Gastrocnemius medialis (tissue), 4 donors: ENCODE measurements around the gene FBXL16. TPM values are rescaled to one million over a fixed set of nuclear protein-coding genes. Genes with fewer than 3 reads are reported as not detected.

Source experiments
- ATAC-seq, 2 donors: fragments of 150-250 bp; one replicate each; pipeline ENCODE4 v1.9.1; 2016
- DNase-seq, 2 donors: peaks; one replicate each; pipeline ENCODE4 v3.0.0-alpha.2; 2019
- H3K27ac ChIP-seq, 4 donors: fragments of 200-600 bp; sonication (generic); 1 replicate in 1 of 4; 2 replicates in 3 of 4; pipeline ENCODE4 v1.5.1; 2016 to 2018; ENCODE audit warnings: mild to moderate bottlenecking in 2 of 4, moderate library complexity in 1 of 4
- H3K27me3 ChIP-seq, 3 donors: fragments of 200-600 bp; sonication (generic) in 2 of 3; 1 replicate in 1 of 3; 2 replicates in 2 of 3; pipeline versions ENCODE4 v1.5.1 to v1.6.0; 2016 to 2019; ENCODE audit warnings: mild to moderate bottlenecking in 1 of 3, moderate library complexity in 1 of 3
- H3K36me3 ChIP-seq, 2 donors: fragments of 200-600 bp; sonication (generic) in 1 of 2; one replicate each; pipeline ENCODE4 v1.5.1; 2017 to 2018
- H3K4me1 ChIP-seq, 2 donors: fragments of 200-600 bp; sonication (generic) in 1 of 2; one replicate each; pipeline ENCODE4 v1.5.1; 2016 to 2017; ENCODE audit warnings: mild to moderate bottlenecking in 2 of 2
- H3K4me3 ChIP-seq, 4 donors: fragments of 200-600 bp; sonication (generic) in 3 of 4; 1 replicate in 1 of 4; 2 replicates in 3 of 4; pipeline ENCODE4 v1.5.1; 2016 to 2019; ENCODE audit warnings: mild to moderate bottlenecking in 2 of 4
- H3K9me3 ChIP-seq, 3 donors: fragments of 200-600 bp; sonication (generic) in 2 of 3; 1 replicate in 1 of 3; 2 replicates in 2 of 3; pipeline ENCODE4 v1.5.1; 2016 to 2019
- CTCF ChIP-seq, 5 experiments: fragments of 450-650 bp in 3 of 5; fragments of 200-600 bp in 2 of 5; sonication (generic) in 2 of 5; IDR thresholded peaks in 4 of 5; conservative IDR thresholded peaks in 1 of 5; 1 replicate in 4 of 5; 2 replicates in 1 of 5; pipeline ENCODE4 v1.5.1; 2016 to 2019; ENCODE audit warnings: antibody characterized with exemption in 5 of 5, mild to moderate bottlenecking in 3 of 5, moderate library complexity in 3 of 5
- POLR2A ChIP-seq, 2 donors: fragments of 450-650 bp; IDR thresholded peaks; one replicate each; pipeline ENCODE4 v1.6.1; 2017; ENCODE audit warnings: antibody characterized with exemption in 2 of 2, mild to moderate bottlenecking in 2 of 2, moderate library complexity in 2 of 2
- in situ Hi-C, 4 donors: fragments of 200-750 bp; cut with MboI; loops; one replicate each; pipeline versions ENCODE4 v1.15.0 to v1.8.0; 2017; ENCODE audit warnings: low sequenced_read_pairs in 4 of 4
- intact Hi-C: fragments of 100-400 bp; cut with DNase I; formaldehyde crosslinking; loops from one replicate; pipeline ENCODE4 v1.15.1; 2023; ENCODE audit warnings: low total_unique reads
- total RNA-seq, 4 donors: library from RNA; depleted of rRNA; stranded (reverse); fragments of >200 nt; gene quantifications; one replicate each; pipeline versions ENCODE4 v1.1.0 to v1.2.3, GENCODE V29; 2016

FBXL16 gene
- total RNA-seq, 4 donors from 2014 or later, result not detected

GRCh38 chr16:732936-733335 lies 27.3 kb upstream of the FBXL16 start:
- DNase-seq (no peak), ATAC-seq (no peak)
- Histone ChIP-seq H3K4me3 (no peak overlapping the region), H3K4me1 (peaks cover 0 to 3% of the 10 kb centered on the region in 2 donors), H3K27ac (no peak overlapping the region), H3K9me3 (no peaks in the 10 kb centered on the region), H3K27me3 (peaks cover 3 to 10% (median 7%) of the 10 kb centered on the region in 3 donors), H3K36me3 (peaks cover 0 to 67% of the 10 kb centered on the region in 2 donors)
- intact Hi-C loops (no loop called here), in situ Hi-C loops (no loop called here)
- TF ChIP-seq CTCF (IDR thresholded peaks at IDR 0.05 in 4 of 5, conservative IDR thresholded peaks at IDR 0.05 in 1 of 5) (no peak), POLR2A (IDR thresholded peaks at IDR 0.05) (no peak)

GRCh38 chr16:732332-732731 lies 26.7 kb upstream of the FBXL16 start:
- TF ChIP-seq CTCF (IDR thresholded peaks at IDR 0.05 in 4 of 5, conservative IDR thresholded peaks at IDR 0.05 in 1 of 5), result no peak
- TF ChIP-seq POLR2A (IDR thresholded peaks at IDR 0.05), result no peak
- intact Hi-C loops (no loop called here), in situ Hi-C loops (no loop called here)
- Histone ChIP-seq H3K36me3 (peaks cover 0 to 61% of the 10 kb centered on the region in 2 donors), H3K4me1 (peaks cover 4 to 8% of the 10 kb centered on the region in 2 donors), H3K27me3 (peaks cover 8 to 16% (median 13%) of the 10 kb centered on the region in 3 donors), H3K4me3 (no peak overlapping the region), H3K9me3 (no peaks in the 10 kb centered on the region), H3K27ac (no peak overlapping the region)
- ATAC-seq (no peak), DNase-seq (no peak)

- Histone ChIP-seq H3K27me3 (peaks cover 18 to 28% (median 25%) of the 10 kb centered on the region in 3 donors), H3K27ac (no peak overlapping the region), H3K36me3 (peaks cover 0 to 46% of the 10 kb centered on the region in 2 donors), H3K4me1 (peaks cover 6 to 11% of the 10 kb centered on the region in 2 donors), H3K4me3 (no peak overlapping the region), H3K9me3 (no peaks in the 10 kb centered on the region)
- TF ChIP-seq CTCF (IDR thresholded peaks at IDR 0.05 in 4 of 5, conservative IDR thresholded peaks at IDR 0.05 in 1 of 5) (no peak), POLR2A (IDR thresholded peaks at IDR 0.05) (no peak)
- in situ Hi-C loops, result no loop called here
- DNase-seq (no peak), ATAC-seq (no peak)
- intact Hi-C loops, result no loop called here
These were observed 25.3 kb upstream of the FBXL16 start for GRCh38 chr16:730666-731509.

GRCh38 chr16:729768-730665 lies 24.4 kb upstream of the FBXL16 start:
- no peaks in the 10 kb centered on the region for H3K9me3 ChIP-seq
- TF ChIP-seq CTCF (IDR thresholded peaks at IDR 0.05 in 4 of 5, conservative IDR thresholded peaks at IDR 0.05 in 1 of 5) (no peak), POLR2A (IDR thresholded peaks at IDR 0.05) (no peak)
- in situ Hi-C loops (no loop called here), intact Hi-C loops (no loop called here)
- no peak overlapping the region for H3K27ac ChIP-seq
- no peak for DNase-seq
- H3K27me3 ChIP-seq, result peaks cover 22 to 36% (median 34%) of the 10 kb centered on the region in 3 donors
- no peak overlapping the region for H3K4me3 ChIP-seq
- no peak for ATAC-seq
- peaks cover 0 to 37% of the 10 kb centered on the region in 2 donors for H3K36me3 ChIP-seq
- H3K4me1 ChIP-seq, result peaks cover 6 to 11% of the 10 kb centered on the region in 2 donors
